GM19035 (cell line): ENCODE results near the gene RPH3AL.

Source experiments
- ATAC-seq: cut with Tn5 transposase; IDR thresholded peaks from one replicate; pipeline ENCODE4 v1.9.1; 2021; ENCODE audit not compliant: unreplicated experiment

Gene RPH3AL

DNA sequence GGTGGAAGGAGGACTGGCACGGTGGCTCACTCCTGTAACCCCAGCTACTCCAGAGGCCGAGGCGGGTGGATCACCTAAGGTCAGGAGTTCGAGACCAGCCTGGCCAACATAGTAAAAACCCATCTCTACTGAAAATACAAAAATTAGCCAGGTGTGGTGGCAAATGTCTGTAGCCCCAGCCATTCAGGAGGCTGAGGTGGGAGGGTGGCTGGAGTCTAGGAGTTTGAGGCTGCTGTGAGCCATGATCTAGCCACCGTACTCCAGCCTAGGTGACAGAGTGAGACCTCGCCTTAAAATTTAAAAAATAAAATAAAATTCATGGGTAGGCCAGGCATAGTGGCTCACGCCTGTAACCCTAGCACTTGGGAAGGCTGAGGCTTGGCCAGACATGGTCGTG, 1.2 kb upstream of the RPH3AL start:
- no peak for ATAC-seq

DNA sequence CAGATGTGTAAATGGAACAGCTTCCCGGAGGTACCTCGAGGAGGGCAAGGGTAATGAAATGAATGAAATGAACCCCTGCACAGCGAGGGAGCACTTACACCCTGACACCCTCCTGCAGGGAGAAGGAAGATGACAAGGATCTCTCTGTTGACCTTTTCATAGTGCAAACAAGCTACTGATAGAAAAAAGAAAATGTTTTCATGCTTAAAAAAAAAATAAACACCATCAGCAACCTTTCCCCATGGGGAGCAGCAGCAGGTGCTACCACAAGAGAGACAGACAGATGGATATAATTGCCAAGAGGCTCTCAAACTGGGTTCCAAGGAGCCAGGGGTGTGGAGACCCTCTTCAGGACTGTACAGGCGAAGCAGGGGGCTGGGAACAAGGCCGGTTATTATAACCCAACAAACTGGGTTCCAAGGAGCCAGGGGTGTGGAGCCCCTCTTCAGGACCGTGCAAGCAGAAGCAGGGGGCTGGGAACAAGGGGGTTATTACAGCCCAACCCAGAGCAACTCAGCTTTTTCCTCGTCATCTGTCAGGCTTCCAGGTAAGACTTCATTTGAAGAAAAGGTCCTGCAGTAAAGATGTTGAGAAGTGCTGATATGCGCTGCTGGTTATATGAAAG, 718 bp upstream of the RPH3AL start:
- ATAC-seq = no peak

GRCh38 chr17:351875-352420, 659 bp downstream of the RPH3AL start:
- ATAC-seq = no peak

GRCh38 chr17:351449-351738, 1.2 kb downstream of the RPH3AL start:
- no peak for ATAC-seq

- ATAC-seq = no peak
These were observed 1.7 kb downstream of the RPH3AL start for GRCh38 chr17:350706-351448.

DNA sequence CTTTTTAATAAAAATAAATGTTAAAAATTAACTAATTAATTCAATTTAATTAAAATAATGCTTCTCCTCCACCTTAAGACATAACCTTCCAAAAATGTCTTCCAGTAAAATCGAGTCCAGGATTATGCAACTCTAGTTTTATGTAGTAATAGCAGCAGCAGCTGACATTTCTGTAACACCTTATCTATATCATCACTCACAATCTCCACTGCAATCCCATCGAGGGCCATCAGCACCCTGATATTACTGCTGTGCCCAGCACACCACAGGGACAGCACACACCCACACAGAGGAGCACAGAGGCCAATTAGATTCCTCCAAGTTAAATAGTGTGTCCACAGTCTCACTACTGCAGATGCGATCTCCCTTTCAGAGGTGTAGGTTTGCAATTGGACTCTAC, 2.9 kb downstream of the RPH3AL start:
- no peak for ATAC-seq

DNA sequence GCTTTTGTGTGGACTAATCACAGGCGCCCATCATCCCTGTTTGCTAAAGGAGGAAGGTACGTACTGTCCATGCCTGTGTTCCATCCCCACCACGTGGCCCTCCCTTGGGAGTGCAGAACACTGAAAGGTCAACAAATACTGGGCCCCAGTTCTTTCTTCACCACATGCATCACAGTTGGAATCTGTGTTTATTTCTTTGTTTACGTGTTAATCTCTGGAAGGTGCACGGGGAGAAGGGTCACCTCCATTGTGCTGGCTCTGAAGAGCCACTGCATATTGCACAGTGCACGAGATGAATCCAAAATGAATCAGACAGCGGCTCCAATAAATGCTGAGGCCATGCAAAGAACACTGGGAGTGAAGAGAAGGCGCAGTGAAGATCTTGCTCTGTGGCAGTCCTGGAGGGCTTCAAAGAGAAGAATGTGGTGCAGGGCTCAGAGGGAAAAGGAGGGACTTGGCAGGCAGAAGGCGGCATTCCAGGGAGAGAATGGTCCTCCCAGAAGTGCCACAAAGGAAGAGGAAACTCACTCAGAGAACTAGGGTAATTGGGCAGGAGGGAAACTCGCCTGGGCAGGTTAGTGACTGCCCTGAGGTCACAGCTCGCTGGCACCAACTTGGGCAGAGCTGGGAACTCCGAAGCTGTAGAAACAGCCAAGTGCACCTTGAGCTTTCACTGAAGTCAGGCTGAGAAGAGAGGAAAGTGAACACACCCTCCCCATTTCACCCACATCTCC, 3.7 kb downstream of the RPH3AL start:
- ATAC-seq = no peak

- no peak for ATAC-seq
These were observed 4.6 kb downstream of the RPH3AL start for GRCh38 chr17:348012-348411.

- no peak for ATAC-seq
These were observed 5.2 kb downstream of the RPH3AL start for GRCh38 chr17:347309-347899.

GRCh38 chr17:345992-346785, 6.4 kb downstream of the RPH3AL start:
- ATAC-seq = no peak

GRCh38 chr17:345261-345660, 7.3 kb downstream of the RPH3AL start:
- no peak for ATAC-seq

GRCh38 chr17:343875-344752, 8.5 kb downstream of the RPH3AL start:
- ATAC-seq = no peak

DNA sequence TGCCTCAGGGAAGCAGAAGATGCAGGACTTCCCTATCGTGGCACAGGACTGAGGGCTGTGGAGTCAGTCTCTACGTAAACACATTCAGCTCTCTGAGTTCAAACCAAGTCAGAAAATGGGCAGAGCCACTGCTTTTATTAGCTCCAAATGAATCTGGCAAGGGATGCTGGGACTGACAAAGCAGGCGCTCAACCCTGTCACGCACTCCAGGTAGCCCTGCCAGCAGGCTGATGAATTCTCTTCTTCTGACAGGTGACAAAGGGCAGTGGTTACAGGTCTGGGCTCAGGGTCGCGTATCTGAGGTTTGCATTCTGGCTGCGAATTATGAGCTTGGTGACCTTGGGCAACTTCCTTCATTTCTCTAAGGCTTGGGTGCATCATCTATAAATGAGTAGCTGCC, 9.4 kb downstream of the RPH3AL start:
- no peak for ATAC-seq

DNA sequence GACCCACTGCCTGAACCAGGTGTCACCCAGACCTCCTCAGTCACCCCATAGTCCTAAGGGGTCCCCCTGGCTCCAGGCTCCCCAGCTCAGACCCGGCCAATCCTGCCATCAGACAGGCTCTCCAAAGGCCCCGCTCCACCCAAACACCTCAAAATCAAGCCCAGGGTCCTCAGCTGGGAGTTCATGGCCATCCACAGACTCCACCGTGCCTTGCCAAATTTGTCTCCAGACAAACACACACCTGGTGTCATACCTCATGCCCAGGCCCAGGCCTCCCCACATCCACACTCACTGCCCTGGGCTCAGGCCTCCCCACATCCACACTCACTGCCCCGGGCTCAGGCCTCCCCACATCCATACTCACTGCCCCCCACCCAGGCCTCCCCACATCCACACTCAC, 12.5 kb downstream of the RPH3AL start:
- ATAC-seq = no peak

DNA sequence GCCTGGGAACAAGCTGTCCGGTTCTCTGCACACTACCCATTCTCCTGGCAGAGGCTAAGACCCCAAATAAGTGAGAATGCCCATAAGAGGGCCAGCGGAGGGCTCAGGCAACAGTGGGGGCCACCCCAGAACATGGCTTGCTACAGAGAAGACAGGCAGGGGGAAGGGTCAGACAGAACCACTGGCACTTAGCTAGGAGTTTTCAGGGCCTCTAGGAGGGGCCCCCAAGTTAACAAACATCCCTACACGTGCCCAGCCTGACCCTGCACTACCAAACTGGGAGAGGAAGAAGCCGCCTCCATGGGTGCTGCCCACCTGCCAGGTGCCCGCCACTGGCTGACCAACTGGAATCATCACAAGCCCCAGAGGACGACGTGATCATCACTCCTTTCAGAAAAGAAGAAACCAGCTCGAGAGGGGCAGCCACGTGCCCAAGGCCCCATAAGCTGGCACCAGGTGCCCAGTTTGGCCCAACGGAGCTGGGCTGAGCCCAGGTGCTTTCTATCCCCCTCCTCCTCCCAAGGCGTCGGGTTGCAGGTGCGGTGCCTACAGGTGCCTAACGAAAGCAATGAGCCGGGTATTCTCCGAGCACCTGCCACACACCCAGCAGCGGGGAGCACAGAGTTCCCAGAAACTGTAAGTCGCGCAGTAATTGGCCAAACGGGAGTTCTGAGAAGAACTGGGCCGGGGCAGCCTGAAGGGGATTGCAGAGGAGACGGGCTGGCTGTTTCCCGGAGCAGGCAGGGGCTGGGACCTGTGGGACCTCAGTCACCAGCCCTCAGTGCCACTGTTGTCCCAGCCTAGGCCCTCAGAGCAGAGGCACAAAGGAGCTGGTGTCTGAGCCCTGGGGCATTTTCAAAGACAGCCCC, 13.2 kb downstream of the RPH3AL start:
- ATAC-seq = no peak

DNA sequence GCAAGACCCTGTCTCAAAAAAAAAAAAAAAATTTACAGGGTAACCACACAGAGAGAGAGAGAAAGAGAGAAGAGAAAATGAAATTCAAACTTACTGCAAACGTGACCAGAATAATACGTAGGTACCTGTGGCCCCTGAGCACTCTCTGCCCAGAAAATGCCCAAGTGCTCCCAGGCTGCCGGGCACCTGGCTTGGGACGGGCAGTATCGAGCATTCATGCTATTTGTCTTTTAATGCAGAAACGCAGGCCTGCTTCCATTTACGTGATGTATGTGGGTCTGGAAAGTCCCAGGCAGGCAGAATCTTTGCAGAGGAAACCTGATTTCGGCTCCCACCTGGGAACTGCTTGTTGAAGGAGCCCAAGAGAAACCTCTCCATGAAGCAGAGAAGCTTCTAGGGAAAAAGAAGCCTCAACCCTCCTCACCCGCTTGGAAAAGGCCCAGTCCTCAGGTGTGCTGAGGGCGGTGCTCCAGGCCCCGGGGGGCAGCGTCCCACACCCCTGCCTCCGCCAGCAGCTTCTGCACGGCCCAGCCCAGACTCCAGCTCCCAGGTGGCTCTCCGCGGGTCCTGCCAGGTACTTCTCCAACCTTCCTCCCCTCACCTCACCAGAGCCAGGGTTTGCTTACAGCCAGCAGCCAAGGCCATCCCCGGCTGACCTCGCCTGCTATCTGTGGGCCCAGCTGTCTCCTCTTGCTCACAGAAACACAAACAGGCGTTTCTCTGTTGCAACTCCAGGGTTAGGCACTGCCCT, 14.0 kb downstream of the RPH3AL start:
- no peak for ATAC-seq

- no peak for ATAC-seq
These were observed 14.7 kb downstream of the RPH3AL start for GRCh38 chr17:337866-338265.

DNA sequence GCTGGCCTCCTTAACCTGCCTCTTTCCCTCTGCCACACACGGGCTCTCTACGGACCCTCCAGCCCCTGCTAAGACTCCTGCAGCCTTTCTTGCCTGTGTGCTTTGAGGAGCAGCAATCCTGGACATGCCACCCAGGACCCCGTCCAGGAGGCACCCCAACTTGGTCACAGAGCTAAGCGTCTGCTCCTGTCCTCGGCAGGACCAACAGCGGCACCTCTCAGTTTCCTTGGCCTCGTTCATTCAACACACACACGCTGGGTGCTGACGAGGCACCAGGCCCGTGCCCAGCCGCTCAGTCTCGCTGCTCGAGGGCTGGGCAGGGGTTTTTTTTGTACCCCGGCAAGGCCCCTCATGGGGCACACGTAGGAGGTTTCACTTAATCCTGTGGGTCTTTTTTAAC, 15.2 kb downstream of the RPH3AL start:
- ATAC-seq = no peak
